ENCODE measurements around the gene PPM1E.

Gene PPM1E

DNA sequence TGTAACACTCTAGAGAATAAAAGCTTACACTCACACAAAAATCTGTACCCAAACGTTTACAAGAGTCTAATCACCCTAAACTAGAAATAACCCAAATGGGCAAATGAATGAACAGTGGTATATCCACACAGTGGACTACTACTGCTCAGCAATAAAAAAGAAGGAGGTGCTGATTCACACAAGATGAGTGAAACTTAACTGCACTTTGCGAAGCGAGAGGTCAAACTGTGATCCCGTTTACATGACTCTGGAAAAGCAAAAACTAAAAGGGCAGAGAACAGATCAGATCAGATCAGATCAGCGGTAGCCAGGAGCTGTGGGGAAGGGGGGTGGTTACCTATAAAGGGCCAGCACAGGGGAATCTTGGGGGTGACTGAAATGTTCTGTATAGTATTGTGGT lies 237.7 kb downstream of the PPM1E start:
- H3K4me3 ChIP-seq (ENCODE audit: low read depth, low read length) = no peak overlapping the region

DNA sequence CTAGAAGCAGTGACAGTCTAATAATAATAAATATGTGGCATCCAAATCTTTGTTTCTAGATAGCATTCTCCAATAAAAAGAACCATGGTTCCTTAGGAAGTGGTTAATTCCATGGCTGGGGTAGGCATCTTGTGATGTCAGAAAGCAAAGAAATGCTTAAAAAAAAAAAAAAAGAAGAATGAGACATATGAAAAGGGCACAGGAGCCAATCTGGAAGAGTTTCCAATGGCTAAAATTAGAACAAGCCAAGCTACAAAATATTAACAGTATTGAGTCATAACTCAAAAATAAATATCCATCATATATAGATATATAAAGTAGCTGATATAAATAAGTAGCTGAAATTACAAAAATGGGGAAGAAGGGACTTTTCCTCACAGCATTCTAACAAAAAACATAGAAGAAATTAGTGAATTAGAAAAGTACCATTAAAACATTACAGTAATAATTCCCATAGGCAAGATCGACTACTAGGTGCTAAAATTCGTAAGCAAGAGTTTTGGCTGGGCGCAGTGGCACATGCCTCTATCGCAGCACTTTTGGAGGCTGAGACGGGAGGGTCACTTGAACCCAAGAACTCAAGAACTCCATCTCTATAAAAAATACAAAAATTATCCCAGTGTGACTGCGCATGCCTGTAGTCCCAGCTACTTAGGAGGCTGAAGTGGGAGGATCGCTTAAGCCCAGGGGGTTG lies 239.7 kb downstream of the PPM1E start:
- no peak overlapping the region for H3K4me3 ChIP-seq (ENCODE audit: low read depth, low read length)

DNA sequence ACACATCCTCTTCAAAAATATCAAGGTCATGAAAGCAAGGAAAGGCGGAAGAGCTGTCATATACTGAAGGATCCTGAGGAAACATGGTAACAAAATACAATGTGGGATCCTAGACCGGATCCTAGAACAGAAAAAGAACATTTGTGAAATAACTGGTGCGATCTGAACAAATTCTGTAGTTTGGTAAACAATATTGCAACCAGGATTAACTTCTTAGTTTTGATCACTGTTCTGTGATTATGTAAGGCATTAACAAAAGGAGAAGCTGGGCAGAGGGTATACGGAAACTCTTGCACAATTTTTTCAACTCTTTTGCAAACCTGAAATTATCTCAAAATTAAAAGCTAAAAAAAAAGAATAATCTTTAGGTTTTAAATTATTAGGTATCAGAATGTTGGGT lies 241.3 kb downstream of the PPM1E start:
- no peak overlapping the region for H3K4me3 ChIP-seq (ENCODE audit: low read depth, low read length)

GRCh38 chr17:58997756-58998553 lies 242.3 kb downstream of the PPM1E start:
- H3K4me3 ChIP-seq (ENCODE audit: low read depth, low read length) = no peak overlapping the region

DNA sequence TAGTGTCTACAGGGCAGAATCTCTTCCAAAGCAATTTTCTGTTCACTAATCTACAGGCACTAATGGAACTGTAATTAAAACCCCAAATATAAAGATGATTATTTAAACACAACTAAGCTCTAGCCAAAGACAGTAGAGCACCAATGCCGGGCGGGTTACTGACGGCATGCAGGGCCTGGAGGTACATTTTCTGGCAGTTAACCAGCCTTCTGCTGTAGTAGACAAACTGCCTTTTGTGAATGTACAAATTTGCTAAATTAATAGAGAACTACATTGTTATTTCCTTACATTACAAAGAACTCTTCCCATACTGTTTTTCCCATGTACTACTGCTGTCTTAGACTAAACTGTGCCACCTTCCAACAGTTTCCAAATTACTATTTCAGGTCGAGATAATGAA lies 243.2 kb downstream of the PPM1E start:
- H3K4me3 ChIP-seq (ENCODE audit: low read depth, low read length) = no peak overlapping the region

DNA sequence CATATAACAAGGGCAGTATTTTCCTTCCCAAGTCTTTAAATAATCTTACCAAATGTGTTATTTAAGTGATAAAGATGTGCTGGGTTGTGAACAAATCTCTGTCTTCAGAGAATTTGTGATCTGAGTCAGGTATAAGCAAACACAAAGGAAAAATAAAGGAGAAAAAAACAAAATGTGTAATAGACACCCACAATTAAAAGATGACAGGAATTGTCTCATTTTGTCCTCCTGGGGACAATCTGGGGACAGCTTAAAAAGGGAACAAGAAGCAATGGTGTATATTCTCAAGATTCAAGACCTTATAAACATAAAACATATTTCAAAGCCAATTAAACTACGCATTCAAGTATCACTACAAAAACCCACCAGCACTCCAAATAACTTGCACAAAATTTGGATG lies 243.8 kb downstream of the PPM1E start:
- no peak overlapping the region for H3K4me3 ChIP-seq (ENCODE audit: low read depth, low read length)

GRCh38 chr17:59000022-59000421 lies 244.4 kb downstream of the PPM1E start:
- H3K4me3 ChIP-seq (ENCODE audit: low read depth, low read length) = no peak overlapping the region

DNA sequence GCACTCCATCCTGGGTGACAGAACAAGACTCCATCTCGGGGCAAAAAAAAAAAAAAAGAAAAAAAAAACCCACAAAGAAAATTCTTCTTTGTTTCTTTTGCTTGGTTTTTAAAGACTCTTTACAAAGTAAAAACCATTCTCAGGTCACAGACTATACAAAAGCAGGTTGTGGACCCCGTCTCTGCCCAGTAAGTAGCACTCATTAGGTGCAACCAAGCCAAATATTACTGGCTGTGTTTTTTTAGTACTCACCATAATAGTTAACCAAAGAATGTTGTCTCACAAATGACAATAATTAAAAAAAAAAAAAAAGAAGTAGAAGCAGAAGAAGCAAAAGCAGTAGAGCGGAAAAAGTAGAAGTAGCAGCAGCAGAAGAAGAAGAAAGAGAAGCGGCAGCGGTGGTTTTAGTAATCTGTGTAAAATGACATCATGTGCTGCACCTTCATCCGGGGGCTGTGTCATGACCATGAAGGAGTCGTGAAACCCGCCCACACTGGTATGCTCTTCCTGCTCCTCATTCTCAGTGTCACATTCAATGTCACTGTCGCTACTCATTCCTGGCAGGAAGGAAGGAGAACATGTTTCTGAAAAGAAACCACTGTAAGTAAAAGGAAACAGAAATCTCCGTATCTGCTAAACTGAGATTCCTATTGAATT lies 245.6 kb downstream of the PPM1E start:
- H3K4me3 ChIP-seq (ENCODE audit: low read depth, low read length) = no peak overlapping the region

- no peak overlapping the region for H3K4me3 ChIP-seq (ENCODE audit: low read depth, low read length)
Observed at GRCh38 chr17:59002126-59002525, 246.5 kb downstream of the PPM1E start.

DNA sequence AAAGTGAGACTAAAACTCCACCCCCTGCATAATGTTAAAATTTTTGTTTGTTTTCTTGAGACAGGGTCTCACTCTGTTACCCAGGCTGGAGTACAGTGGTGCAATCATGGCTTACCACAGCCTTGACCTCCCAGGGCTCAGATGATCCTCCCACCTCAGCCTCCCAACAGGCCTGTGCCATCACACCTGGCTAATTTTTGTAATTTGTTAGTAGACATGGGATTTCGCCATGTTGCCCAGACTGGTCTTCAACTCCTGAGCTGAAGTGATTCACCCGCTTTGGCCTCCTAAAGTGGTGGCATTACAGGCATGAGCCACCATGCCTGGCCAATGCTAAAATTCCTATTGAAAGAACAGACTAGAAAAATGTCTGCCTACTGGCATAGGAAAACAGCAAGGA lies 247.2 kb downstream of the PPM1E start:
- H3K4me3 ChIP-seq (ENCODE audit: low read depth, low read length) = no peak overlapping the region

GRCh38 chr17:59003860-59004259 lies 248.2 kb downstream of the PPM1E start:
- H3K4me3 ChIP-seq (ENCODE audit: low read depth, low read length) = no peak overlapping the region

DNA sequence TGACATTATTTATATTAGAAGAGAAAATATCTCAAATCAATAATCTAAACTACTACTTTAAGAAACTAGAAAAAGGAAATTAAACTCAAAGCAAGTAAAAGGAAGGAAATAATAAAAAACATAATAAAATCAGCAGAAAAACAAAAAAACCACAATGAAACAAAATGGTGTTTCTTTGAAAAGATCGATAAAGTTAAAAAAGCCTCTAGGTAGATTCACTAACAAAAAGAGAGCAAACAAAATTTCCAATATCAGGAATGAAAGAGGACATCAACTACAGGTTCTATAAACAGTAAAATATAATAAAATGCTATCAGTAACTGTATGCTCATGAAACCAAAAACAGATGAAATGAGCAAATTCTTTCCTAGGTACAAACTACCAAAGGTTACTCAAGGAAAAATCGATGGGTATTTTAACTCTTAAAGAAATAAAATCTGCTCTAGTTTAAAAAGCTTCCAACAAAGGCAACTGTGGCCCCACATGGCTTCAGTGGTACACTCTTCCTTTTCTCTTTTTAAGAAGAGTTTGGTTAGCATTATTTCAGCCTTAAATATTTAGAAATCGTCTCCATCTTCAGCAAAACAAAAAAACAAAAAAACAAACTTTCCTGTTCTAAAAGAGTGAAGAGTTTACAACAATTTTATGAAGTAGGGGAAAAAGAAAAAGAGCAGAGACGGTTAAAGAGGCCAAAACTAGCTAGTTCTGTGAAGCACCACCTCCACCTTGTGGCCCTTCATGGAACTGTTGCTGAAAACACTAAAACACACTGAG lies 248.9 kb downstream of the PPM1E start:
- H3K4me3 ChIP-seq (ENCODE audit: low read depth, low read length) = no peak overlapping the region

DNA sequence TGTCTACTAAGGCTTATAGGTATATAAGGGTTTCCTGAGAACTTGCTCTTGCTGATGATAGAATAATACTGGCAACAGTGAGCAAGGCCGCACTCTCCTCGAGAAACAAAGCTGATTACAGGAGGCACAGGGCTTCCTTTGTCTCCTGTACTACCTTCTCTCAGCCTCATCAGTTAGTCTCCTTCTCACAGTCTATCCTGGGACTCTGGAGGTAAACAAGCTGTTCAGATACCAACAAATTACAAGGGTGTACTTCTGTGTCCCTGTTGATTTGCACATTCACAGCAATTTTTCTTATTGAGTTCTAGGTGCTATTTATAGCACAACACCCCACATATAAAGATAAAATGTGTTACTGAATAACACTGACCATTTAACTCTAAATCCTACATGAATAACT lies 252.3 kb downstream of the PPM1E start:
- H3K4me3 ChIP-seq (ENCODE audit: low read depth, low read length) = no peak overlapping the region

DNA sequence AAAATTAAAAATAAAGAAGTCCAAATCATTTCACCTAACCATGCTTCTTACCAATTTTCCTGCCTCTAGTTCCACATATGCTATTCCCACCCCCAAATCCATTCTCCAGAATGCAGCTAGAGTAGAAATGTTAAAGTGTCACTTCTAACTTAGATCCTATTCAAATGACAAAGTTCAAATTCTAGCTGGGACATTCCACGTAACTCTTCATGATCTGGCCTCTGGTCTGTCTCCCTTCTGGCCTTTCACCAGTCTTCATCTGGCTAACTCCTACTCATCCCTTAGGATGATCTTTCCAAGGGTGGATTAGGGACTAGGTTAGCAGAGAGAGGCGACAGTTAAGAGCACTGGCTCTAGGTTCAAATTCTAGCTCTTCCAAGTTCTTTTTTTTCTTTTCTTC lies 253.1 kb downstream of the PPM1E start:
- H3K4me3 ChIP-seq (ENCODE audit: low read depth, low read length) = no peak overlapping the region

- no peak overlapping the region for H3K4me3 ChIP-seq (ENCODE audit: low read depth, low read length)
Observed at GRCh38 chr17:59010026-59010425, 254.4 kb downstream of the PPM1E start.

GRCh38 chr17:59011975-59012374 lies 256.3 kb downstream of the PPM1E start:
- H3K4me3 ChIP-seq (ENCODE audit: low read depth, low read length) = no peak overlapping the region

DNA sequence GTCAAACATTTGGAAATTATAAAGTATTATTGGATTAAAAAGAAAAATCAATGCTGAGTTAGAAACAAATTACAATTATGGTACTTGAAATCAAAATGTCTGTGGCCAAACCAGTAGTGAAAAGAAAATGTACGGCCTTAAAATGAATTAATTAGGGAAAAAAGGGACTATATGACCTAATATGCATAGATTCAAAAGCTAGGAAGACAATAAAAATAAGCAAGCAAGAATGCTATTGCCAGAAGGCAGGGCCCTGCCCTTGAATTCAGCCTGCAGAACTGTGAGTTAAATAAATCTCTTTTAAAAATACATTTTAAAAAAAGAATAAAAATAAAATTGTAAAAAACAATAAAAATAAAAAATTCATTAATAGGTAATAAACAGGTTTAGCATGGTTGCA lies 262.4 kb downstream of the PPM1E start:
- H3K4me3 ChIP-seq (ENCODE audit: low read depth, low read length) = no peak overlapping the region

DNA sequence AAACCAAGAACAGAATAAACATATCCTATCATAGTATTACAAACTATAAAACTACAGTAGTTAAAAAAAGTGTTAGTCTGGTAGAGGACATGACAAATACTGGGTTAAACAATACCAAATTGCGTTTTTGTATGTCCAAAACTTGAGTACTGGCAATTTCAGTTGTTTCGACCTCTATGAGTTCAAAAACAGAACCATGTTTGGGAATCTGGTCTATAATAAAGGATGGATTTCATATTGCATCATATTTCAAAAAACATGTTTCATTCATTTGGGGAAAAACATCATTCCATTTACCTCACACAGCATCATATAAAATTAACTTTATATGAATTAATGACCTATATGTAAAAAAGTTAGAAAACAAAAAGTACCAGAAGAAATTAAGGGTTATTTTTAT lies 269.3 kb downstream of the PPM1E start:
- no peak overlapping the region for H3K4me3 ChIP-seq (ENCODE audit: low read depth, low read length)

GRCh38 chr17:59026176-59026939 lies 270.7 kb downstream of the PPM1E start:
- no peak overlapping the region for H3K4me3 ChIP-seq (ENCODE audit: low read depth, low read length)

DNA sequence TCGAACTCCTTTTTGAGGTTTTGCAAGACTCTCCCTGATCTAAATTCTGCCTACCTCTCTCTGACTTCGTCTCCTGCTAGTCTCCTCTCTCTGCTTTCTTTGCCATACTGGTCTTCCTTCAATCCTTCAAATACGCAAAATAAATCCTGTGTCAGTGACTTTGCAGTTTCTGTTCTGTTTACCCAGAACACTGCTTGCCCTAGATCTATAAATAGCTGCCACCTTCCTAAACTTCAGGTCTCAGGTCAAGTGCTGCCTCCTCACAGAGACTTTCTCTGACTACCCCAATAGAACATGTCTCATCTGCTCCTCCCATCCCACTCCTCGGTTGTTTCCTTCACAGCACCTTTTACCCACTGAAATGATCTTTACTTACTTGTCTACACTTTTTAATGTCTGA lies 272.1 kb downstream of the PPM1E start:
- no peak overlapping the region for H3K4me3 ChIP-seq (ENCODE audit: low read depth, low read length)

GRCh38 chr17:59028328-59028727 lies 272.7 kb downstream of the PPM1E start:
- no peak overlapping the region for H3K4me3 ChIP-seq (ENCODE audit: low read depth, low read length)
